Adrenal gland (tissue), 5 donors: ENCODE results near the gene ARHGAP23.

ENCODE experiments used
- CTCF ChIP-seq, 6 experiments: fragments of 450-650 bp in 4 of 6; fragments of 200-600 bp in 2 of 6; sonication (generic) in 1 of 6; IDR thresholded peaks; 1 replicate in 5 of 6; 2 replicates in 1 of 6; pipeline versions ENCODE4 v1.5.1 to v1.8.0; 2016 to 2021; ENCODE audit warnings: antibody characterized with exemption in 6 of 6, mild to moderate bottlenecking in 2 of 6, moderate library complexity in 1 of 6
- POLR2A ChIP-seq, 2 donors: fragments of 450-650 bp; IDR thresholded peaks; one replicate each; pipeline ENCODE4 v1.6.1; 2017; ENCODE audit warnings: antibody characterized with exemption in 2 of 2, mild to moderate bottlenecking in 2 of 2, moderate library complexity in 1 of 2
- donor health status: DM: no; HTN: no; CAD: no.

GRCh38 chr17:38541281-38541680 lies 113.0 kb downstream of the ARHGAP23 start:
- TF ChIP-seq CTCF (IDR thresholded peaks at IDR 0.05) (no peak), POLR2A (IDR thresholded peaks at IDR 0.05) (no peak)
